Measurements from ENCODE around the gene ERFL.
A peak's percentile ranks its signal among the peaks of the same experiment; 100 is the strongest.
"Not testable (repeated sequence)": the region's sequence is repeated elsewhere in the genome, so short reads cannot be mapped to it uniquely, and the experiment has no call there.

ERFL gene

DNA sequence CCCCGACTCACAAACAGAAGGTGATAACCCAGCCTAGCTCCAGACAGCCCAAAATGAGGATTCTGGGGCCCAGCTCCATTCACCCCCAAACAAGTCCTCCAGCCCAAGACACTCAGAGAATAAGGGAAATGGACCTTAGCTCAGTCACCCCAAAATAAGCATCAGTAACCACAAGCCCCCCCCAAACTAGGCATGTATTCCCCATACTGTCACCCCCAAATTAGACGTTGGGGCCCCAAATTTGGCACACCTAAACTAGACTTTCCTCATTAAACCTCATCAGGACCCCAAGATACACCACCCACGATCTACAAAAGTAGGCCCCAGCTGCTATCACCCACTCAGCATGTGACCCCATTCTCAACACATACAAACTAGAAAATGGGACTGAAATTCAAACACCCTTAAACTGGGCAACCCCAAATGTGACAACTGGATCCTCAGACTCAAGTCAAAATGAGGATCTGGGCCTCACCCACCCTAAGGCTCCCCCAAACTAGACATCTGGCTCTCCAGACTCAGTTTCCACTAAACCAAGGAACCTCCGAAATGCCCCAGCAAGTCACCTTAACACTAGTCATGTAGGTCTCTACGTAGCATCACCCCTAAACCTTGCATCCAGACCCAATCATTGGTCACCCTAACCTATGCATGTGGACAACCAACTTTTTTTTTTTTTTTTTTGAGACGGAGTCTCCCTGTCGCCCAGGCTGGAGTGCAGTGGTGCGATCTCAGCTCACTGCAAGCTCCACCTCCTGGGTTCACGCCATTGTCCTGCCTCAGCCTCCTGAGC is 13.4 kb upstream of the ERFL start:
- DNase-seq = no peak

DNA sequence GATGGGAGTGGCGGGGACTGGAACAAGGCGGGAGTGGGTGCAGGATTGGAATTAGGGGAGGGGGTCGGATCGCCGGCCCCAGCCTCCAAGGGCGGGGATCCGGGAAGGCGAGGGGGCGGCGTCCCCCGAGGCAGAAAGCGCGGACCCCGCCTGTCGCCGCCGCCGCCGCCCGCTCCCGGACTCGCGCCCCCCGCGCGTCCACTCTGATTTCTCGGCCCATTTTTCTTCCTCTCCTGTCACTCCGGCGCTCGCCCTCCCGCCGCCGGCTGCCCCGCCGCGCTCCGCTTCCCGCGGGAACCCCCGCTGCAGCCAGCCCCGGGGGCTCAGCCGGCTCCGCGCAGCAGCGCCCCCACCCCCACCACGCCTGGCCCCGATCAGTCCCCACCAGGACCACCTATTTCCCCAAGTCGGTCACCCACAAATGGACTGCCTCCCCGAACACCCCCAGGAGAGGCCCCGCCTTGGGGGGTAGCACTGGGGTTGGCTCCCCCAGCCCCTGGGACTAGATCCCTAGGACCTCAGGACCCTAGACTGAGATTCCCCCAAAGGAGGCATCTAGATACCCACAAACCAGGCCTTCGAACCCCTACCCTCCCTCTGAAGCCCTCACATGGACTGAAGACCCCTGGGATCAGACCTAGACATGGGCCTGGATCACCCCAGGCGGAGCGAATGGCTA is 12.6 kb upstream of the ERFL start:
- no peak for DNase-seq

DNA sequence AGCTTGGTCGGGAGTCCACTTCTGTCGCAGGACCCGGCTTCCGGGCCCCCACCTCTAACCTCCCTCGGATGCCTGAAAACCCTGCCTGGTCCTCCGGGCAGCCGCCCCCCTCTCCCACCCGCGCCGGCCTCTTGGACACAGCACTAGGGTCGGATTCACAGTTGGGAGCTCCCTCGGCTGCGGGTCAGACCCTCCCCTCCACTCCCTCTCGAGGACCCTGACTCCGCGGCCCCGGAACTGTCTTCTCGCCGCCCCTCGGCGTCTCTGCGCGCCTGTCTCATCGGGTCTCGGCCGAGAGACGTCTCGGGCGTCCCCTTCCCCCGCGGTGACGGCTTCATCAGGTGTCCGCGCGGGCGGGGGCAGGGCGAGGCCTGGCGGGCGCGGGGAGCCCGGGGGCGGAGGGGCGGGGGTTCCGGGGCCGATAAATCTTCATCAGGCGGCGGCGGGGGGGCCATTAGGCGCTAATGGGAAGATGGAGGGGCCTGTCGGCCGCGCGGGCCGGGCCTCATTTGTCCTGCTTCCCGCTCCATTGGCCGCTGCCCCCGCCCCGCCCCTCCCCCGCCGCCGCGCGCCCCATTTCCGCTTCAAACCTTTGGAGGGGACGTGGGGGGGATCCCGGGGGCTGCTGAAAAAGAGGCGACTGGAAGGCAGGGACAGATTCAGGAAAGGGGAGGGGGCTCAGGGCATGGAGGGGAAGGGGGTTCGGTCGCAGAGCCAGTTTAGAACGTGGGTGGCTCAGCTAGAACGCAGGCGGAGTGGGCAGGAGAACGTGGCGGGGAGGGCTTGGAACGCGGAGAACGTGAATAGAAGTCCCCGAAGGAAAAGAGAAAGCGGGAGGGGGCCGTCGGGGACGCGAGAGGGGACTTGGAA is 11.8 kb upstream of the ERFL start:
- DNase-seq = peak; percentile 78

DNA sequence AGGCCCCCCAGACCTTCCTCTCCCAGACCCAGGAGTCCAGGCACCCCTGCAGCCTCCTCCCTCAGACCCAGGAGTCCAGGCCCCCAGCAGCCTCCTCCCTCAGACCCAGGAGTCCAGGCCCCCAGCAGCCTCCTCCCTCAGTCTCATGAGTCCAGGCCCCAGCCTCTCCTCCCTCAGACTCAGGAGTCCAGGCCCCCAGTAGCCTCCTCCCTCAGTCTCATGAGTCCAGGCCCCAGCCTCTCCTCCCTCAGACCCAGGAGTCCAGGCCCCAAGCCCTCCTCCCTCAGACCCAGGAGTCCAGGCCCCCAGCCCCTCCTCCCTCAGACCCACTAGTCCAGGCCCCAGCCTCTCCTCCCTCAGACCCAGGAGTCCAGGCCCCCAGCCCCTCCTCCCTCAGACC is 11.0 kb upstream of the ERFL start:
- DNase-seq = not testable (repeated sequence)

DNA sequence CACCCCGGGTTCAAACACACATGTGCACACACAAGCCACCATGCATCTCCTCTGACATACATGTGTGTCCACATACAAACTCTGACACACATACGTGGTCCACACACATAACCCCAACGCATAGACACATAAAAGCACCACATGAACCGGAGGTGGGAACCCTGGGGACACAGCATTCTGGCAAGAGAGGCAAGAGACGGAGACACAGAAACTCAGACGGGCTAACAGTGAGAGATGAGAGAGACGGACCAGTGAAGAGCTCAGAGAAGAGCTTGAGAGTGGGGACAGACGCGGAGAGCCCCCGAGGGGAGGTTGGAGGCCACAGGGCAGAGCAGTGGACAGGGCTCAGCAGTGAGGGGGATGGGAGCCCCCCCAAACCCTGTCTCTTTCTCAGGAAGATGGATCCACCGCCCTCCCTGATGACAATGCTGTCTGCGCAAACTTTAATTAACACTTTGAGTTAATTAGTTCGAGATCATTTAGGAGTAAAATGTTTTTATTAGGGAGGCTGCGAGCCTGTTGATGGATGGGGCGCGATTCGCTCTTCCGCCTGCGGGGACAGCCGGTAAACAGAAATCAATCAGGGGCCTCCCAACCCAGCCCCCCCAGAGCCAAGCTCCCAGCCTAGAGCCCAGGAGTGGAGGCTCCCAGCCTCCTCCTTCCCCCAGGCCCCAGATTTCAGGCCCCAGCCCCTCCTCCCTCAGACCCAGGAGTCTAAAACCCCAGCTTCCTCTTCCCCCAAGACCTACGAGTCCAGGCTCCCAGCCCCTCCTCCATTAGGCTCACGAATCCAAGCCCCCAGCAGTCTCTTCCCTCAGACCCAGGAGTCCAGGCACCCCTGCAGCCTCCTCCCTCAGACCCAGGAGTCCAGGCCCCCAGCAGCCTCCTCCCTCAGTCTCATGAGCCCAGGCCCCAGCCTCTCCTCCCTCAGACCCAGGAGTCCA is 9.5 kb upstream of the ERFL start:
- DNase-seq = no peak

DNA sequence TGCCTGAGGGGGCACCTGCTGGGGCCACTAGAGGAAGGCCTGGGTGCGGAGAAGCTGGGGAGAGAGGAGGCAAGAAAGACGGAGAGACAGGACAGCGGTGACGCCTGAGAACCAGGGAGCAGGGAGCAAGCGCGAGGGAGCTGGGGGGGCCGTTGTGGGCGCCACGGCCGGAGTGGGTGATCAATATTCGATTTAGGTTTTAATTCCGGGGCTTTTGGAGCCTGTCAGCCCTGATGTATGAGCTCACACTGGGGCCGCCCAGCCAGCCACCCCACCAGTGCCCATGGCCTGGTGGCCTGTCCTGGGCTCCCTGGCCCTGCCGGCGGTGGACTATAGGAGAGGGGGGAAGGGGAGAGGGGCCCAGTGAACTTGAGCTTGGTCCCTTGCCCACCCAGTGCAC is 8.7 kb upstream of the ERFL start:
- DNase-seq = no peak

DNA sequence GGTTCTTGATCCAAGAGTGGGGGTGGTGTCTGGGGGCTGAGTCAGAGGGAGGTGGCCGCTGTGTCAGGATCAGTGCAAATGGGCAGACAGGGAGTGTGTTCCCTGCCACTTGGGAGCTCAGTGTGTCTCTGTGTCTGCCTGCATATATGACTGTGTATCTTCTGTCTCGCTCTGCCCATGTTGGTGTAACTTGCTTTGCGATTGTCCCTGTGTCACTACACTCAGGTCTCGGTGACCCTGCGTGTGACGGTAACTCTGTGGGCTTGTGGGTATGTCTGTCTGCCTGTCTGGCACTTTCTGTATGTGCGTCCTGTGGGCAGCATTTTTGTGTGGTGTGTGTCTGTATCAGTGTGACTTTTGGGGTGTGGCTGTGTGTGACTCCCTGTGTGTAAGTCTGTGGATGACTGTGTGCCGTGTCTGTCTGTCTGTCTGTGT is 8.2 kb upstream of the ERFL start:
- no peak for DNase-seq

DNA sequence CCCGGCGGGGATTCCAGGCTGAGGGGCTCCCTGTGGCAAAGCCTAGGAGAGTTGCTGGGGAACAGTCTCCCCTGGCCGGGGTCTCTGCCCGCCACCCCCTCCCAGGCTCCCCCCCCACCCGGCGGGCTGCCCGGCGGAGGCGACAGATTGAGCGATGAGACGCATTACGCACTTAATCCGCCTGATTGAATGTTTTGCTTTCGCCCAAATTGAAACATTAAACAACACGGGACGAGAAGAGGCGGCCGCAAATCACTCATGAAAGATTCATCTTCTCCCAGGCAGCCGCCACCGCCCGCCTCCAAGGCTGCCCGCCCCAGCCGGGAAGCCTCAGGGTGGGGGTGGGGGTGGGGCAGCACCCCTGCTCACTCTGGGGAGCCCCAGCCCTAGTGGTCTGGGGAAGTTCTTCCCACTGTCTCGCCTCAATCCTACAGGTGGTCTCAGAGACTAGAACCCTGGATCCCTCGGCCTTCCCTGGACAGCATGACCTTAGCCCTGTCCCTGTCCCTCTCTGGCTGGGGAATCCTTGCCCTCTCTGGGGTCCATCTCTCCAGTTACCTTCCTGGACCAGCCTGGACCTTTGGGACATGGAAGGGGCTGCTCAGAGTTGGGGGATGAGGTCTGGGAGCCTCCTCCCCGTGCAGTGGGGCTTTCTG is 7.6 kb upstream of the ERFL start:
- DNase-seq = no peak

DNA sequence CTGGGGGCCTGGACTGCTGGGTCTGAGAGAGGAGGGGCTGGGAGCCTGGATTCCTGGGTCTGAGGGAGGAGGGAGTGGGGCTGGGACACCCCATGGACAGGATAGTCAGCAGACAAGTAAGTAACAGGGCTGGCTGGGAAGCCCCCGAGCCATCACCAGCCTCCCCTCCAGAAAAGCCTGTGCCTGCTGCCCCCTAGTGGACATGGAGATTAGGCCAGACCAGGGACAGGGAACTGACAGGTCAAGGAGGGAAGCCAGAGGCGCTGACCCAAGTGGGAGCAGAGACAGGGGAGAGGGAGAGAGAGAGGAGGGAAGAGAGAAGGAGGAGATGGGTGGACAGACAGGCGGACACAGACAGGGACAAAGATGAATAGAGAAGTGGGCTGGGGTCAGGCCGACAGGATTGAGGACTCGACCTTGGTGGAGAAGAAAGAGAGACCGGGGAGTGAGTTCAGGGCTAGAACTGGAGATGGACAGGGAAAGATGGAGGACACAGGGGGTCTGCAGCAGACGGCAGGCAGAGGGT is 6.7 kb upstream of the ERFL start:
- DNase-seq = peak; percentile 94

DNA sequence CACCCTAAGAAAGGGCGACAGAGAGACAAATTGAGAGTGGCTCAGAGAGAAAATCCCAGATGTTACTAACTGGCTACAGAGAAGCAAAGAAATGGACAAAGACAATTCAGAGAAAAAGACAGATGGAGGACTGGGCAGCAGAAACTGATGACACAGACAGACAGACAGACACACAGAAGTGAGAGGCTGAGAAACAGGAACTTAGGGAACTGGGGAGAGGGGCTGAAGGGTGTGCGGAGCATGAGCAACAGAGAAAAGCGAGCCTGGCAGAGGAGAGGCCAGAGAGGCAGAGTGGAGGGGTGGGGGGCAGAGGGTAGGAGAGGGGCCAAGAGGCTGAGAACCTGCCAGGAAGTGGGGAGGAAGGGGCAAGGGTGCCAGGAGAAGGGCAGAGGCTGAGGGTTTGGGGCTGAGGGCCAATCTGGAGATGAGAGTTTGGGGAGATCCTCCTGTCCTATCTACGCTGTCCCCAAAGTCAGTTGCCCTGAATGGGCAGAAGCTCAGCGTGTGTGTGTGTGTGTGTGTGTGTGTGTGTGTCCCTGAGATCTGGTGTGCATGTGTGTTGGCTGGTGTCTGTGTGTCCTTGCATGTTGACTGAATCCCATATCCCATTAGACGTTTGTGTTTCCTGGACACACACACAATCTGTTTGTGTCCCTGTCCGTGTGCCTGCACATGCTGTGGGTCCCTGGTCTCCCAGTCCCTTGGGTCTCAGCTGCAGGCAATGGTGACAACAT is 5.6 kb upstream of the ERFL start:
- no peak for DNase-seq

DNA sequence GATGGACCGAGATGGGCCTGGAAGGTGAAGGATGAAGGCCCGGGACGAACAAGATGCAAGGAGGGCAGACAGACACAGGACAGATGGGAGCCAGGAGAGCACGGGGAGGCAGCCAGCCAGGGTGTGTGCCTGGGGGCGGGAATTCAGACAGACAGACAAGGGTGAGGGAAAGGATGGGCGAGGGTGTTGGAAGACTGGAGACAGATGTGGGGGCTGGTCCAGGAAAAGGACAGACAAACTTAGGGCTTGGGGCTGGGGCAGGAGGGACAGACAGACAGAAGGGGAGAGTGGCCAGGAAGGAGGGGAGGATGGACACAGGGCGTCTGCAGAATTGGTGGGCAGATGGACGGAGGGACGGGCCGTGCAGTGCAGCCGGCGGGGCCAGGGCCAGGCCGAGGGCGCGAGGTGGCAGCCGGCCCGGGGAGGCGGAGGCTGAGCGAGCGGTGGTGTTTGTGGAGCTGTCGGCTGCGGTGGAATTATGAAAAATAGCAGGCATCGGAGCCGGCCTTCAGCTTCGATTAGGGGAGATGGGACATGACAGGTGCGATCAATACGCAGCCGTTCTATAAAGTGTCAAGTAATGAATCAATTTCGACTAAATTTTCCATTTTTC is 4.6 kb upstream of the ERFL start:
- DNase-seq = no peak

DNA sequence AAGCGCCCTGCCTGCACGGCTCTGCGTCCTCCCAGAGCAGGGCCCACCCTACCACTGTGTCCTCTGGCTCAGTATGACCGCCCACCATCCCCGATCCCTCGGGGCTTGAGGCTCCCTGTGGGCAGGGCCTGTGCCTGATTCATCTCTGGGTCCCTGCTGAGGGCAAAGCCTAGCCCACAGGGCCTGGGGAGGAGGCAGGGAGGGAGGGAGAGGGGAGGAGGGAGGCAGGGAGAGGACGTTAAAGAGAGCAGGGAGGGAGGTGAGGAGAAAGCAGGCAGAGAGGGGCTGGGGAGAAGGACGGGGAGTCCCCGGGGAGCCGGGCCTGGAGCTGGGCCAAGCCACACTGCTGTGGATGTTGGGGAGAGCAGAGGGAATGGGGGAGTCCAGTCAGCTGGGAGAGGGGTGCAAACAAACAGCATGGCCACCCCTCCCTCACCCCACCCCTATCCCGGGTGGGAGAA is 4.0 kb upstream of the ERFL start:
- no peak for DNase-seq

DNA sequence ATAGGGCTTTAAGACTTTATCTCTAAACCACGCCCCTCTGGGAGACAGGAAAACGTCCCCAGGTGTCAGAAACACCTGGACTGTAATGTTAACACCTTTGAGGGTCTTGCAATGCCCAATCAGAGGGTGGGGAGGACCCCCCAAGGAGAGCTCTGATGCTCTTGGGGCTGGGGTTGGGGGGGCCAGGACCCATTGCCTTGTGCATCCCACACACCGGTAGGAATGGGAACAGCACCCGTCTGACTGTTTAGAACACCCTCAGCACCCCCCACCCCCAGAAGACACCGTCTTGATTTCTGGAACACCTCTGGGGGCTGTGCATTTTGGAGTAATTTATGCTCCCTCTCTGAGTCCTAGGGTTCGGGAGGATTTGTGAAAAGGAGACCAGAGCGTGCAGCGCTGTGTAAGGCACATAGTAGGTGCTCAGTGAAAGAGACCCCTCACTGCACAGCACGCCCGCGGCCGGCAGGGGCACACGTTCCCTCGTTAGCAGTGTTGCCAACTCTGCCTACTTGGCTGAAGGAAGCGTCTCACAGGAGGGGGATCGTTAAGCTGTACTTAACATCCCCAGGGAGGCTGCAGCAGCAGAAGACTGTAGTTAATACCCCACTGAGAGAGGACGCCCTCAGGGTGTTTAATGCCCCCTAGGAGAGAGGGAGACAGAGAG is 2.8 kb upstream of the ERFL start:
- no peak for DNase-seq

DNA sequence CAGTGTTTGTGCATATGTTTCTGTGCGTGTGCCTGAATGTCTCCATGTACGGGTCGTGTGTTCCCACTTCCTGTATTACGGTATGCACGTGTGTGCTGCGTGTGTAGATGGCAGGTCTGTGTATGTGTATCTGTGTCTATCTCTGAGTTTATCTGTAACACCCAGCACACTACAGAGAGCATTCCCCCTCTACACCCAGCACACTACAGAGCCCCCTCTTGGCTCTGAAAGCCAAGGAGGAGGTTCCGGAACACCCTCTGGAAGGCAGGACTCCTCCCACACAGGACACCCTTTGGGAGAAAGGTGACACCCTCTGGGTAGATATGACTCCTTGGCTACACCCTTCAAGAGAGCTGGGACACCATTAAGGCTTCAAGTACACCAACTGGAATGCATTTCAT is 2.1 kb upstream of the ERFL start:
- no peak for DNase-seq

DNA sequence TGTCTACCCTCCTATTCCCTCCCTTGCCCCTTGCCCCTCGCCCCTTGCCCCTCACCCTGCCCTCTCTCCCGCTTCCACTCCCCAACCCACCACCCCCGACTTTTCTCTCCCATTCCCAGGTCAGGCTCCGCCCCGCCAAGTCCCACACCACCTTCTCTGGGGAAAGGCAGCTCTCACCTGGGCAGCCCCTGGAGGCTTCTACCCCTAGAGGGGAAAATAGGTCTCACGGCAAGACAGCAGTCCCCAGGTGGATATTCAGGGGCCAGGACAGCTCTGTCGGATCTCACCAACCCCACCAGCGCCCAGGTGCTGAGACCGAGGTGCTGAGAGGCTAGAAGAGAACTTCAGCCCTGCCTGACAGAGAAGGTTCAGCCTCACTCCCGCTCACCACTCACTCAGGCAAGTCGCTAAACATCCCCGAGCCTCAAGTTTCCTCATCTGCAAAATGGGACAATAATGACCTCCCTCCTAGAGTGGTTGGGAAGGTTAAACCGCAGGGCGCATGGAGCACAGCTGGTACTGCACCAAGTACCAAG is 1.4 kb upstream of the ERFL start:
- DNase-seq = no peak

DNA sequence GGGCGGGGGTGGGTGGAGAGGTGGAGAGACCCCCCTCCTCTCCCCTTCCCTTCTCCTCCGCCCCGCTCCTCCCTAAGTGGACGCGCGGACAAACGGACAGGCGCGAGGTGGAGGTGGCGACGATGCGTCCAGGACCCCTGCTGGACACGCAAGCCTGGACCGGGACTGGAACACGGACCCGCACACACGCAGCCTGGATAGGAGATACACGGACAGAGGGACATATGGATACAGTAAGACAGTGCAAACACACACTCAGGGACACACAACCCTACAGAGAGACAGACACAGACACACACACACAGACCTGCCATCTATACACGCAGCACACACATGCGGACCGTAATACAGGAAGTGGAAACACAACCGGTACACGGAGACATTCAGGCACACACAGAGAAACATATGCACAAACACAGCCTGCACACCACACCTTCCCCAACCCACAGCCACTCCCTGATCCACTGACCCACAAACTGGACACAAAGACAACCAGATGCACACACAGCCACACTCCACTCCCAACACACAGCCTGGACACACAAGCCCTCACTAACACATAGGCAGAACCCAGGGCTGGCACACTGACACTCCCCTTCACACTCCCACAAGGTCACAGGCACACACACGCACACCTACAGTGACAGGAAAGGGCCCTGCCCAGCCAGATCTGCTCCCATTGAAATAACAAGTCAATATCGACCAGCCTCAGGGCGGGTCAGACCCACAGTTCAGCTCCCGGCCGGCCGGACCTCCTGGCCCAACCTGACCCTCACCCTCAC is 696 bp upstream of the ERFL start:
- no peak for DNase-seq

DNA sequence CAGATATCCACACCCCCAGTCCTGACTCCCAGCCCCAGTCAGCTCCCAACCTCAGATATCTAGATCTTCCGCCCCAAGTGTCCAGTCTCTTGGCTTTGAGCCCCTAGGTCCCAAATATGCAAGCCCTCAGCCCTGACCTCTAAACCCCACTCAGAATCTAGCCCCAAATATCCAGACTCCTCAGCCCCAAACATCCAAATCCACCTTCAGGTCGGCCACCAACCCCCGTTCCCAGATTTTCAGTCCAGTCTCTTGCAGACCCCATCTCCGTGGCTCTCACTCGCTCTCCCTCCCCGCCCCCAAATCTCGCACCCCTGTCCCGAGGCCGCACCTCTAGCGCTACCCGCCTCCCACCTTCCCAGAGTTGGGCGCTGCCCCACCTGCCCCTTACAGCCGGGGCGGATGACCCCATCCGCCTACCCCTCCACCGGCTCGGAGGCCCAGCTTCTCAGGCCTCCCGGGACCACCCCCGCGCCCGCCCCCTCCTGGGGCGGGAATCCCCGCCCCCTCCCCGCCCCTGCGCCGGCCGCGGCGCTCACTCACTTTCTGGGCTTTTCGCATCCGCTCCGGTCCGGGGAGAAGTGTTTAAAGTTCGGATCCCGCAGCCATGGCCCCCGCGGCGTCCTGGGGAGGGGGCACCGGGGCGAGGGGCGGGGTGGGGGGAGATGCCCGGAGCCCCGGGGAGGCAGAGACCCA is 604 bp downstream of the ERFL start:
- DNase-seq = no peak

Data from islet precursor cell (in vitro differentiated cells).